Stimulated activated naive CD4-positive, alpha-beta T cell (primary cell): Measurements from ENCODE around the gene ALLC.

Source experiments
- DNase-seq, 6 experiments: peaks; one replicate each; lab custom pipeline; 2025; lab: John Stamatoyannopoulos, UW

The ALLC gene

DNA sequence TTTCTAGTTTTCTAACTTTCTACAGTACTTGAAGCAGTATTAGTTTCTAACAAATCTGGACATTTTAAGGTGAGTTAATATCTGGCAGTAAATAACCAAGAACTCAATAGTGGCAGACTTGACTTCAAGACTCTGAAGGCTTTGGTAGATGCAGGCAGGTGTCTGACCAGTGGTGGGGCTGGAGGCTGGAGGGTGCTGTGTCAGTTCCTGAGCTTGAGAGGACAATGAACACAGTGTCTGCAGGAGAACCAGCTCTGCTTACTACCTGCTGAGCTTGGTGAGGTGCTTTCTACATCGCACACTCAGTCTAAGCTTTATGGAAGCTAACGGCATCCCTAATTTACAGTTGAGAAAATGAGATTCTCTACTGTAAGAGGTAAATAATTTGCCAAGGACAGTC lies 21.2 kb downstream of the ALLC start:
- DNase-seq = no peak

DNA sequence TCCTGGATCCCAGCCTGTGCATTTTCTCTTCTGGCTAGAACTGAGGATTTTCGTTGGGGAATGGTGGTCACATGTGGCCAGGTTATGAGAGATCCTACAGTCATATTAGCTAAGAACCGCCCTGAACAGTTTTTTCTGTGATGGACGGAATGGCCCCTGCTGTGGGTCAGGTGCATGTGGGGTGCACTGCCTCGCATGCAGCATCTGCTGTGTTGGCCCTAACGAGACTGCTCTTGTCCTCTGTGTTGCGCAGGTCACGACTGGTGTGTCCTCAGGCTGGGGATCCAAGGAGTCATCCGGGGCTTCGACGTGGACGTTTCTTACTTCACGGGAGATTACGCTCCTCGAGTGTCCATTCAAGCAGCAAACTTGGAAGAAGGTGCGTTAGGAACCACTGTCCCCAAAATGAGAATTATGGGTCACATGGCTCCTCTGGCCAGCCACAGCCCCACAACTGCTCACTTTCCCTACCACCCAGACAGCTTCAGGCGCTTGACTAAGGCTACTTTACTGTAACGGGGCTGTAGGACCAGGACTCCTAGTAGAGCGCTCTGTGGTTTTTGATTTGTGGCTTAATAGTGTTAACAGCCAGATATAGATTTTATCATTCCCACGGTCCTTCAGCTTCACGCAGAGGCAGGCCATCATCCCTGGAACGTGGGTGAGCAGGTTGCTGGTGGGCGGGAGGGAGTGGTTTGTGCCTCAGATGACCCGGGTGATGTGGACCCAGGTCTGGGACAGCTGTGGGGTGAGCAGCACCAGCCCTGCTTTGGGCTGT lies 21.8 kb downstream of the ALLC start:
- DNase-seq = no peak

- no peak for DNase-seq
These were observed 22.7 kb downstream of the ALLC start for GRCh38 chr2:3680548-3681345.

DNA sequence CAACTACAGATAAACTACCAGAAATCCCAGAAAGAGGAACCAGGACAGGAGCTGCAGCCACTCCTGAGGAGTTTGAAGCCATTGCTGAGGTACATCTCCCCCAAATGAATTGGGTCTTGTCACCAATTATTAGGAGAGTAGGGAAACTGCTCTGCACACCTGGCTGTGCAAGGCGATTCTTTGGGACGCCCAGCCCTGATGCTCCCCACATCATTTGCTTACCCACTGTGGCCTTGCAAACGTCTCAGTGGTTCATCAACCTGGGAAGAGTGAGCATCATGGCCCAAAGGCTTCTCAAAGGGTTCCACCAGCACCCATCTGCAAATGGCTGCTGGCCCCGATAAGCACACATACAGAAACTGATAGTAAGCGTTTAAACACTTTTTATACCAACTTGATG lies 23.6 kb downstream of the ALLC start:
- DNase-seq = no peak

GRCh38 chr2:3682811-3683210 lies 24.8 kb downstream of the ALLC start:
- no peak for DNase-seq

DNA sequence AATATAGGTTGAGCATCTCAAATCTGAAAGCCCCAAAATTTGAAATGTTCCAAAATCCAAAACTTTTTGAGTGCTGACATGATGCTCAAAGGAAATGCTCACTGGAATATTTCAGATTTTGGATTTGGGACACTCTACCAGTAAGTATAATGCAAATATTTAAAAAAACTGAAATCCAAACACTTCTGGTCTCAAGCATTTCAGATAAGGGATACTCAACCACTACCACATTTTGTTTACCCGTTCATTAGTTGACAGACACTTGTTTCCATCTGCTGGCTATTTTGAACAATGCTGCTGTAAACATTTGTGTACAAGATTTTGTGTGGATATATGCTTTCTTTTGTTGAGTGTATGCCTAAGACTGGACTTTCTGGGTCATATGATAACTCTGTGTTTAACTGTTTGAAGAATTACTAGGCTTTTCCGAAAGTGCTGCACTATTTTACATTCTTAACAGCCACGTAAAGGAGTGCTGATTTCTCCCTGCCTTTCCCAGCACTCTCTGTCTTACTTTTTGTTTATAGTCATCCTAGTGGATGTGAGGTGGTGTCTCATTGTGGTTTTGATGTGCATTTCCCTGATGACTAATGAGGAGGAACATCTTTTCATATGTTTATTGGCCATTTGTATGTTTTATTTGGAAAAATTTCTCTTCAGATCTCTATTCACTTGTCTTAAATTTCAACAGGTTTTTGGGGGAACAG lies 25.9 kb downstream of the ALLC start:
- no peak for DNase-seq

DNA sequence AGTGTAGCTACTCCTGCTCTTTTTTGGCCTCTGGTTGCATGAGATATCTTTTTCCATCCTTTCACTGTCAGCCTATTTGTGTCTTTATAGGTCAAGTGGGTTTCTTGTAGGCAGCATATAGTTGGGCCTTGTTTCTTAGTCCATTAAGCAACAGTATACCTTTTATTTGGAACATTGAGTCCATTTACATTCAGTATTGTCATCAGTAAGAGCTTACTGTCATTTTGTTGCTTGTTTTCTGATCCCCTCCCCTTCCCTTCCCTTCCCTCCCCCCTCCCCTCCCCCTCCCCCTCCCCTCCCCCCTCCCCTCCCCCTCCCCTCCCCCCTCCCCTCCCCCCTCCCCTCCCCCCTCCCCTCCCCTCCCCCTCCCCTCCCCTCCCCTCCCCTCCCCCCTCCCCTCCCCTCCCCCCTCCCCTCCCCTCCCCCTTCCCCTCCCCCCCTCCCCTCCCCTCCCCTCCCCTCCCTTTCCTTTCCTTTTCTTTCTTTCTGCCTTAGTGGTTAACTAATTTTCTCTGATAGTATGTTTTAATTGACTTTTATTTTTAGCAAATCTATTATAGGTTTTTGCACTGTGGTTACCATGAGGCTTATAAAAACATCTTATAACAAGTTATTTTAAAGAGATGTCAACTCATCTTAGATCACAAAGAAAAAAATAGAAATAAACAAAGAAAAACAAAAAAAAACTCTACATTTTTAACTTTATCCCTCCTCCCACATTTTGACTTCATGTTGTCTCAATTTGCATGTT lies 32.2 kb downstream of the ALLC start:
- DNase-seq = no peak

DNA sequence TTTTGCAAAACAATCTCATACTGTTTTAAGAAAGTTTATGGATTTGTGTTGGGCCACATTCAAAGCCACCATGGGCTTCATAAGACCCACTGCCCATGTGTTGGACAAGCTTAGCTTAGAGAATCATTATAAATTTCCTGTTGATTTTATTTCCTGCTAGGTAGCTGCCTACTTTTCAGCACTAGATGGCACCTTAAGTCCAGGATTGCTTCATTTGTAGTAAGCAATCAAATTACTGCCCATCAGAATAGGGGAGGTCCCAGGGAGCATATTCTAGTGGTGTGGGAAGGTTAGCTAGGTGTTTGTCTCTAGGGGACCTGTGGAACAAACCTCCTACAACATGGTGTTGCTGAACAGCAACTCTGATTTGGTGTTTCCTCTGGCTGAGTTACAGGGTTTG lies 34.4 kb downstream of the ALLC start:
- DNase-seq = no peak

DNA sequence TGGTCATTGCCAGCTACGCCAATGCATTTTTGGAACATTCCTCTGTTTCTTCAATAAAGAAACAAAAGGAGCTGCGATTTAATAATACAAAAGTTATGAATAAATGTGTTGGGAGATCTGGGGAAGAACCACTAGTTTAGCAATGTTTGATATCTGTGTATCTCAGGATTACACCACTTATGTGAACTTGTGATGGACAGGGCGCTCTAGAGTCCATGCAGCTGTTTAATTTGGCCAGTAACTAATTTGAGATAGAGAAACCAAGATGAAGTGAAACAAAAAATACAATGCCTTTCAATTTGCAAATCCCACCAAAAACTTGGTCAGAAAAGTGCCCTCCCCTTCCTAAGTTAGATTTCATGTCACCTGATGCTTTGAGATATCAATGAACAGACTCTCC lies 38.5 kb downstream of the ALLC start:
- DNase-seq = no peak

- no peak for DNase-seq
These were observed 43.1 kb downstream of the ALLC start for GRCh38 chr2:3701071-3701470.

DNA sequence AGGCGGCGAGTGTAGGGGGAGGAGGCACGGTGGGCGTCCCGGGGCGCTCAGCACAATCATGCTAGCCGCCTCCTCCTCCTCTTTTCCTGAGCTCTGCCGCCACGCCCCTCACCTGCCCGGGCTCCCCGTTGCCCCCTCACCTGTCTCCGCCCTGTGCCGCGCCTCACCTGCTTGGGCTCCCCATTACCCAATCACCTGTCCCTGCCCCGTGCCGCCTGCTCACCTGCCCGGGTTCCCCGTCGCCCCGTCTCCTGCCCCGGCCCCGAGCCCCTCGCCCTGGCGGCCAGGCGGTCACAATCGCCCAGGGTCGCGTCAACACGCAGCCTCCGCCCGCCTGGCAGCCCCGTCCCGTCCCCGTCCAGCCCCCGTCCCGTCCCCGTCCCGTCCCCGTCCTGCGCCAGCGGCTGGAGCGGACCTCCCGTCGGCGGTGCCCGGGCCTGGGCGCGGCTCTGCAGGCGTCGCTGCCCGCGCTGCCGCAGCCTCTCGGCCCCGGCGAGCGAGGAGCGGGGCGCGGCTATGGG lies 45.3 kb downstream of the ALLC start, which contains the start of gene DCDC2C:
Gene DCDC2C, plus strand, starts transcription at position 340 of the 521 bp plus-strand sequence. Its CDS starts 177 bp downstream, at position 517.
- no peak for DNase-seq

DNA sequence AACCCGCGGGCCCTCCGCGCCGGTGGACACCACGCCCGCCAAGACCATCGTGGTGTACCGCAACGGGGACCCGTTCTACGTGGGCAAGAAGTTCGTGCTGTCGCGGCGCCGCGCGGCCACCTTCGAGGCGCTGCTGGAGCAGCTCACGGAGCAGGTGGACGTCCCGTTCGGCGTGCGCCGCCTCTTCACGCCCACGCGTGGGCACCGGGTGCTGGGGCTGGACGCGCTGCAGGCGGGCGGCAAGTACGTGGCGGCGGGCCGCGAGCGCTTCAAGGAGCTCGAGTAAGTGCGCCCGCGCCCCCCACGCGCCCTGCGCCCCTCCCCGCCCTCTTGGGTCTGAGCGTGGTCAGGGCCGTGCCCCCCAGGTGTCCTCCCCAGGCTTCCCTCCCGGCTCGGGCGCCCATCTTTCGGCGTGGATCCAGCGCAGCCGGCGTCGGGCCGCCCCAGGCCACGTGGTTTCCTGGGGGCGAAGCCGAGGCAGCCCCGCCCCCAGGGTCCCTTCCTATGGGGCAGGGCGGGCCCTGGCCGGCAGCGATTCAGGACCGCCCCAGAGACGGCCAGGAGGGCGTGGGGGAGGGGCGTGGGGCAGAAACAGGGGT lies 45.9 kb downstream of the ALLC start:
- DNase-seq = no peak

DNA sequence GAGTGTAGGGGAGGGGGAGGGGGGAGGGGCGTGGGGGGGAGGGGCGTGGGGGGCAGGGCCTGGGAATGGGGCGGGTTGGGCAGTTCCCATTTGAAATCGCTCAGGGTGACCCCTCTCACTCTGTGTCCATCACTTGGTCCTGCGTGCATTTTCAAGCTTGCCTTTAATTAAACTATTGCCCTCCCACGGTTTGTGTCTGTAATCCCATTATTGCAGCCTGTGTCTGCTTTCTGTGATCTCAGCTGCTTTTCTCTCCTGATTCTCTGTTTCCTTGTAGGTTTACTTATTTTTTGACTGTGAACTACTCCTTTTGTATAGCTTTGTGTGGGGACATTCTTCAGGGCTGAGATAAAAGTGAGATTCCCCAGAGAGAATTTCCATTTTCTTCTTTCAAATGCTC lies 46.7 kb downstream of the ALLC start:
- DNase-seq = no peak

DNA sequence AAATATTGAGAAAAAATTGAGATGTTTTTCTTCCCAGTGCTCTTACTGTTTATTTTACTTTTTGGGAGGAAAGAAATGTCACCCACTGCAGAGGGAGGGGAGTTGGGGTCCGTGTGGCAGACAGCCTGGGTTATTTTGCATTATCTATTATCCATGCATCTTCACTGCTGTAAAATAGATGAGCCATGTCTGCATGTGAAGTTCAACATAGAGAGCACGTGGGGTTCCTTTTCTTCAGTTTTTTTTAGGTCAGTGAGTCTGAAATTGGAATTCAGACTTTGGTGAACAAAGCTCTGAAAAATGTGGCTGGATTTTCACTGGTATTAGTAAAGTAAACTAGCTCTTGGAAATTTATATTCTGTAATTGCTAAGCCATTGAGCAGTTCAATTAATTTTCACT lies 47.8 kb downstream of the ALLC start:
- DNase-seq = no peak

GRCh38 chr2:3706892-3707291 lies 48.9 kb downstream of the ALLC start:
- DNase-seq = no peak

DNA sequence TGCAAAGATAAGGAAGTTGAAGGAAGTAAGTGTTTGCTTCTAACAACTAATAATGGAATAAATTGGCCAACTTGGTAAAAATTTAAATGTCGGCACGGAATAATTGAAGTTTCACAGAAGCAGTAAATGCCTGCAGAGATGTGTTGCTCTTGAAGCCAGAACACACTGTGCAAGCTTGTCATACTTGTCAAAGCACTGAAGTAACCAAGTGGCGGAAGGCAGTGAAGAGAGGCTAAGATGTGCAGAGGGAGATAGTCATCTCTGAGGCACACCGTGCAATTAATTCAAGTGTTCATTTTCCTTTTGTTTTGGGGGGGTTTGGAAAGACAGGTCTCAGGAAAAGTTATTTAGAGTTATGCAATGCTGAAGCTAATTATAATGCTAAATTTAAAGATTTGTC lies 50.6 kb downstream of the ALLC start:
- DNase-seq = no peak

DNA sequence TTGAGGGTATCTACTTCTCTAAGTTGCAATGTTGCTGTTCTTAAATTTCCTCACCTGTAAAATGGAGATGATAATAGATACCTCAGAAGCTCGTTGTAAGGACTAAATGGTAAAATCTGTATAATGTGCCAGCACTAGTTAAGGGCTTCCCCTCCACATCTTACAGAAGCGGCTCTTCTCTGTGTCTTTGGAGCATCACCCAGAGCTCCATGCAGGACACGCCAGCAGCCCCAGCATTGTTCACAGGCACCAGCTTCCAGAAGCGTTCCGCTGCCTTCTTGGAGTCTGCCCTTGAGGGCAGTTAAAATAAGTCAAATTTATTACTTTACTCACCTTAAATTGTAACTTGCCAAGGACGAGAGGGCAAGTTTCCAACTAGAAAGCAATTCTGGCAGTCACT lies 51.2 kb downstream of the ALLC start:
- no peak for DNase-seq

DNA sequence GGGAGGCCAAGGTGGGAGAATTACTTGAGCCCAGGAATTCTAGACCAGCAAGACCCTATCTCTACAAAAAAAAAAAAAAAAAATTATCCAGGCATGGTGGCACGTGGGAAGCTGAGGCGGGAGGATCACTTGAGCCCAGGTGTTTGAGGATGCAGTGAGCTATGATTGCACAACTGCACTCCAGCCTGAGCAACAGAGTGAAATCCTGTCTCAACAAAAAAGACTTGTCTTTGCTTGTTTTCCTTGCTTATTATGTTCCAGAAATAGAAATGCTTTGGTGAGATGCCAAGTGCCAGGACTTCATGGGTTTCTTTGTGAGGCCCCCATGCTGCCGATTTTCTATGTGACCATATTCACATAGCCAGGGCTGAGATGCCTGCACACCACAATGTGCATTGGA lies 54.4 kb downstream of the ALLC start:
- DNase-seq = no peak

- no peak for DNase-seq
These were observed 55.0 kb downstream of the ALLC start for GRCh38 chr2:3712831-3713503.

DNA sequence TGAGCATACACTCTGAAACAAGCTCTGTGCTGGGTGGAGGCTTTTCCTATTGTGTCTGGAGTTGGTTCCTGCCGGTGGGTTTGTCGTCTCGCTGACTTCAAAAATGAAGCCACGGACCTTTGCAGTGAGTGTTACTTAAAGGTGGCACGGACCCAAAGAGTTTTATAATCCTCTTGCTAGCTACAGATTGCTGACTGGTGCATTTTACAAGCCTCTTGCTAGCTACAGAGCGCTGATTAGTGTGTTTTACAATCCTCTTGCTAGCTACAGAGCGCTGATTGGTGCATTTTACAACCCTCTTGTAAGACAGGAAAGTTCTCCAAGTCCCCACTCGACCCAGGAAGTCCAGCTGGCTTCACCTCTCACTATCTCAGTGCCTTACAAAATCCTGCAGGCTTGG lies 60.7 kb downstream of the ALLC start:
- no peak for DNase-seq

DNA sequence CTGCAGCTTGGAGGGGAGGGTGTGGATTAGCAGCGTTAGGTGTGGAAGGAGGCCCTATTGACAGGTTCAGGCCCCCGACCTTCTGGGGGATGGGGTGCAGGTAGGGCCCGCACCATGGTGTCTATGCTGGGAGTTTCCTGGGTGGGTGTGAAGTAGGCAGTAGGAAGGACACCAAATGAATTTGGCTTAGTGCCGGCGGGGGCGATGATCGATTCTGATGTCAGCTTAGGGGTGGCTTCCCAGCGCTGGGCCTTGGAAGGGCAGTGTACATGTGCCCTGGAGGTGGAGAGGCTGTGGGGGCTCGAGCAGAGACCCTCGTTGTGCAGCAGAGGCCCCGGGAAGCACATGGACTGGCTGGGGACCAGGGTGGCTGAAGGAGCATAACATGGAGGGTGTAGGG lies 67.0 kb downstream of the ALLC start:
- no peak for DNase-seq
